SK-N-SH treated with all-trans-retinoic acid at 6 μM for 48 hours (cell line): ENCODE results near the gene ANK3.

ENCODE experiments used
- ATAC-seq: fragments of 200-7000 bp; cut with Tn5 transposase; 3 replicates; pipeline ENCODE4 v1.9.1; 2020; ENCODE audit warnings: mild to moderate bottlenecking, moderate library complexity
- ARNTL ChIP-seq: fragments of 450-650 bp; formaldehyde crosslinking; IDR thresholded peaks from 2 replicates; pipeline ENCODE4 v1.5.0; 2020; ENCODE audit warnings: low read depth, mild to moderate bottlenecking, moderate library complexity, borderline replicate concordance
- BACH2 ChIP-seq: fragments of 250-450 bp; sonication (Bioruptor Pico); IDR thresholded peaks from 2 replicates; pipeline ENCODE4 v1.9.0; 2021; ENCODE audit warnings: mild to moderate bottlenecking, borderline replicate concordance
- CSDC2 ChIP-seq: fragments of 250-450 bp; sonication (Bioruptor Pico); IDR thresholded peaks from 2 replicates; pipeline ENCODE4 v1.5.0; 2020; ENCODE audit warnings: mild to moderate bottlenecking, moderate library complexity
- ESRRG ChIP-seq: fragments of 250-450 bp; sonication (Bioruptor Pico); IDR thresholded peaks from 2 replicates; pipeline ENCODE4 v1.6.1; 2021; ENCODE audit warnings: mild to moderate bottlenecking
- GLIS3 ChIP-seq: fragments of 250-450 bp; sonication (Bioruptor Pico); IDR thresholded peaks from 2 replicates; pipeline ENCODE4 v1.5.0; 2020; ENCODE audit warnings: mild to moderate bottlenecking, moderate library complexity
- ISL1 ChIP-seq: fragments of 250-450 bp; sonication (Bioruptor Pico); IDR thresholded peaks from 2 replicates; pipeline ENCODE4 v2.1.2; 2022; ENCODE audit warnings: mild to moderate bottlenecking, moderate library complexity
- OSR1 ChIP-seq: fragments of 250-450 bp; sonication (Bioruptor Pico); IDR thresholded peaks from 2 replicates; pipeline ENCODE4 v1.8.0; 2022; ENCODE audit warnings: moderate library complexity, mild to moderate bottlenecking, inconsistent platforms
- PPARA ChIP-seq: fragments of 250-450 bp; sonication (Bioruptor Pico); IDR thresholded peaks from 2 replicates; pipeline ENCODE4 v1.5.0; 2020; ENCODE audit warnings: mild to moderate bottlenecking, borderline replicate concordance
- RARB ChIP-seq: fragments of 250-450 bp; sonication (Bioruptor Pico); IDR thresholded peaks from 2 replicates; pipeline ENCODE4 v1.8.0; 2021; ENCODE audit warnings: mild to moderate bottlenecking, moderate library complexity
- SNAI2 ChIP-seq: fragments of 250-450 bp; sonication (Bioruptor Pico); IDR thresholded peaks from 2 replicates; pipeline ENCODE4 v1.5.0; 2020; ENCODE audit warnings: mild to moderate bottlenecking, moderate library complexity
- TCF4 ChIP-seq: fragments of 250-450 bp; sonication (Bioruptor Pico); IDR thresholded peaks from 2 replicates; pipeline ENCODE4 v1.8.0; 2021; ENCODE audit warnings: mild to moderate bottlenecking, moderate library complexity, borderline replicate concordance
- TOX ChIP-seq: fragments of 250-450 bp; sonication (Bioruptor Pico); IDR thresholded peaks from 2 replicates; pipeline ENCODE4 v1.8.0; 2021; ENCODE audit warnings: mild to moderate bottlenecking, moderate library complexity, borderline replicate concordance
- ZC3H10 ChIP-seq: fragments of 250-450 bp; sonication (Bioruptor Pico); IDR thresholded peaks from 2 replicates; pipeline ENCODE4 v1.5.1; 2021; ENCODE audit warnings: mild to moderate bottlenecking, moderate library complexity
- ZFP3 ChIP-seq: fragments of 250-450 bp; sonication (Bioruptor Pico); IDR thresholded peaks from 2 replicates; pipeline ENCODE4 v1.5.0; 2020; ENCODE audit warnings: mild to moderate bottlenecking, moderate library complexity
- ZFP30 ChIP-seq: fragments of 450-650 bp; formaldehyde crosslinking; IDR thresholded peaks from 2 replicates; pipeline ENCODE4 v1.5.0; 2022; ENCODE audit warnings: mild to moderate bottlenecking, moderate library complexity
- ZNF565 ChIP-seq: fragments of 450-650 bp; formaldehyde crosslinking; conservative IDR thresholded peaks from 2 replicates; pipeline ENCODE4 v1.5.0; 2020; ENCODE audit warnings: low read depth, mild to moderate bottlenecking, moderate library complexity
- ZNF70 ChIP-seq: fragments of 450-650 bp; formaldehyde crosslinking; IDR thresholded peaks from 2 replicates; pipeline ENCODE4 v1.5.0; 2020; ENCODE audit warnings: mild to moderate bottlenecking, moderate library complexity
- ZNF8 ChIP-seq: fragments of 450-650 bp; formaldehyde crosslinking; IDR thresholded peaks from 2 replicates; pipeline ENCODE4 v1.5.0; 2020; ENCODE audit warnings: mild to moderate bottlenecking, moderate library complexity
- TF ChIP-seq, protein P1 (sequence below): fragments of 250-450 bp; sonication (Bioruptor Pico); IDR thresholded peaks from 2 replicates; pipeline ENCODE4 v1.5.1; 2020; ENCODE audit warnings: low read depth, mild to moderate bottlenecking, moderate library complexity
- TF ChIP-seq, protein P2 (sequence below): fragments of 250-450 bp; sonication (Bioruptor Pico); IDR thresholded peaks from 2 replicates; pipeline ENCODE4 v1.5.0; 2020; ENCODE audit warnings: mild to moderate bottlenecking, moderate library complexity
- TF ChIP-seq, protein P3 (sequence below): fragments of 250-450 bp; sonication (Bioruptor Pico); IDR thresholded peaks from 2 replicates; pipeline ENCODE4 v1.8.0; 2021; ENCODE audit warnings: low read depth, mild to moderate bottlenecking, moderate library complexity, borderline replicate concordance
- TF ChIP-seq, protein P4 (sequence below): fragments of 250-450 bp; sonication (Bioruptor Pico); IDR thresholded peaks from 2 replicates; pipeline ENCODE4 v1.8.0; 2020; ENCODE audit warnings: mild to moderate bottlenecking, moderate library complexity, borderline replicate concordance

The ANK3 gene

DNA sequence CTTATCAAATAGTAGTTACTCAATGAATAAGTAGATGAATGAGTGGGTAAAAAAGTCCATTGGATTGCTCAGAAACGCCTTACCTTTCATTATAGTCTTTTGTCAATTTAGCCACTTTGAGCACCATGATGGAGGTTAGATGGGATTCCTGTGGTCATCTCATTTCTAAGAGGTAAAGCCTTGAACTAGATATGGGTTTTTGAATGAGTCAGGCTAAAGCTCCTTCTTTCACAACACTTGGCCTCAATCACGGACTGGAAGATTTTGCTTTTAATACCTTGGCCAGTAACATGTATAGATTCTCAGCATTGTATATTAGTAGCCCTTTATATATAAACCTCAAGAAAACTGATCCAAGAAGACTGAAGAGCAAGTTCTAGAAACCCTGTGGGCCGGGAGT is 383.6 kb downstream of the ANK3 start:
- TF ChIP-seq TCF4 (CRISPR knock-in tag) (no peak), ZFP3 (CRISPR knock-in tag) (no peak), ZNF8 (CRISPR knock-in tag) (no peak), ZNF70 (CRISPR knock-in tag) (no peak), SNAI2 (CRISPR knock-in tag) (no peak), ISL1 (no peak), TOX (CRISPR knock-in tag) (no peak), RARB (CRISPR knock-in tag) (no peak), GLIS3 (CRISPR knock-in tag) (no peak)
- TF ChIP-seq, protein P1, sequence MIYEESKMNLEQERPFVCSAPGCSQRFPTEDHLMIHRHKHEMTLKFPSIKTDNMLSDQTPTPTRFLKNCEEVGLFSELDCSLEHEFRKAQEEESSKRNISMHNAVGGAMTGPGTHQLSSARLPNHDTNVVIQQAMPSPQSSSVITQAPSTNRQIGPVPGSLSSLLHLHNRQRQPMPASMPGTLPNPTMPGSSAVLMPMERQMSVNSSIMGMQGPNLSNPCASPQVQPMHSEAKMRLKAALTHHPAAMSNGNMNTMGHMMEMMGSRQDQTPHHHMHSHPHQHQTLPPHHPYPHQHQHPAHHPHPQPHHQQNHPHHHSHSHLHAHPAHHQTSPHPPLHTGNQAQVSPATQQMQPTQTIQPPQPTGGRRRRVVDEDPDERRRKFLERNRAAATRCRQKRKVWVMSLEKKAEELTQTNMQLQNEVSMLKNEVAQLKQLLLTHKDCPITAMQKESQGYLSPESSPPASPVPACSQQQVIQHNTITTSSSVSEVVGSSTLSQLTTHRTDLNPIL (CRISPR knock-in tag), result no peak
- TF ChIP-seq, protein P2, sequence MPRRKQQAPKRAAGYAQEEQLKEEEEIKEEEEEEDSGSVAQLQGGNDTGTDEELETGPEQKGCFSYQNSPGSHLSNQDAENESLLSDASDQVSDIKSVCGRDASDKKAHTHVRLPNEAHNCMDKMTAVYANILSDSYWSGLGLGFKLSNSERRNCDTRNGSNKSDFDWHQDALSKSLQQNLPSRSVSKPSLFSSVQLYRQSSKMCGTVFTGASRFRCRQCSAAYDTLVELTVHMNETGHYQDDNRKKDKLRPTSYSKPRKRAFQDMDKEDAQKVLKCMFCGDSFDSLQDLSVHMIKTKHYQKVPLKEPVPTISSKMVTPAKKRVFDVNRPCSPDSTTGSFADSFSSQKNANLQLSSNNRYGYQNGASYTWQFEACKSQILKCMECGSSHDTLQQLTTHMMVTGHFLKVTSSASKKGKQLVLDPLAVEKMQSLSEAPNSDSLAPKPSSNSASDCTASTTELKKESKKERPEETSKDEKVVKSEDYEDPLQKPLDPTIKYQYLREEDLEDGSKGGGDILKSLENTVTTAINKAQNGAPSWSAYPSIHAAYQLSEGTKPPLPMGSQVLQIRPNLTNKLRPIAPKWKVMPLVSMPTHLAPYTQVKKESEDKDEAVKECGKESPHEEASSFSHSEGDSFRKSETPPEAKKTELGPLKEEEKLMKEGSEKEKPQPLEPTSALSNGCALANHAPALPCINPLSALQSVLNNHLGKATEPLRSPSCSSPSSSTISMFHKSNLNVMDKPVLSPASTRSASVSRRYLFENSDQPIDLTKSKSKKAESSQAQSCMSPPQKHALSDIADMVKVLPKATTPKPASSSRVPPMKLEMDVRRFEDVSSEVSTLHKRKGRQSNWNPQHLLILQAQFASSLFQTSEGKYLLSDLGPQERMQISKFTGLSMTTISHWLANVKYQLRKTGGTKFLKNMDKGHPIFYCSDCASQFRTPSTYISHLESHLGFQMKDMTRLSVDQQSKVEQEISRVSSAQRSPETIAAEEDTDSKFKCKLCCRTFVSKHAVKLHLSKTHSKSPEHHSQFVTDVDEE (CRISPR knock-in tag), result no peak
- ATAC-seq, result no peak

DNA sequence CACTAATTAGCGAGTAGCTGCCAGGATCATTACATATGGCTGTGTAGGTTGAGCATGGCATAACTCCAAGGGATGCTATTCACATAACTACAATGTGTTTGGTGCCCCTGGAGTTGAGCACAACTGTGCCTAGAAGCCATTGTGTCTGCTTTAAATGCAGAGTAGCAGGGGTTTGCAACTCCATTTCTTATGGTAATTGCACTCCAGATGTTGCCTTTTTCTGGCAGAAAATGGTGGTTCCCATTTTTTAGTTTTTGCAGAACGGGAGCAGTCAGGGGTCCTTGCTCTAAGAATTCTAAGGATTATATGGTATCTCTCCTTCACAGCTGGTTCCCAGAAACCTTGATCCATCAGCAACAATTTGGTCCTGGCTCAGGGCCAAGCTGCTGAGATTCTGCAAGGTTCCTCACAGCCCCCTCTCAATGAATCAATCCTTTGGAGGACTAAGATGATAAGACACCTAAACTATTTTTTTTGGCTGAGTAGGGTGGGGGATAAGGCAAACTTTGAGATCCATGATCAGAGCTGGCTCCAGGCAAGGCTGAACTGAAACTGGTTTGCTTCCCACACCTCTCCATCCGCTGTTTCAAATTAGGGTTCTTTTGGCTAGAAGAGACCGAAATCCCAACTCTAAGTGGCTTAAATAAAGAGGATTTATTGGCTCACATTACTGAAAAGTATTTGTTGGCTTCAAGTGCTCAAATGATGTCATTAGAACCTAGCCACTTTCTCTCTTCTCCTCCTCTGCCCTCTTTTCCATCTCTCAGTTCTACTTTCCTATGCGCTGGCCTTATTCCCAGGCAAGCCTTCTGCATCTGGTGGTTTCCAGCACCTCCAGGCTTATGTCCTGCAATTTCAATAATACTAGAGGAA is 385.8 kb downstream of the ANK3 start:
- TF ChIP-seq ZFP30 (CRISPR knock-in tag), result no peak
- TF ChIP-seq ZNF8 (CRISPR knock-in tag), result no peak
- no peak for TF ChIP-seq ZNF70 (CRISPR knock-in tag)
- no peak for TF ChIP-seq CSDC2 (CRISPR knock-in tag)
- TF ChIP-seq ARNTL (CRISPR knock-in tag), result no peak
- TF ChIP-seq ZNF565 (CRISPR knock-in tag), result no peak
- TF ChIP-seq OSR1, result no peak
- TF ChIP-seq, protein P2 (CRISPR knock-in tag), result no peak
- no peak for TF ChIP-seq SNAI2 (CRISPR knock-in tag)
- ATAC-seq, result no peak

DNA sequence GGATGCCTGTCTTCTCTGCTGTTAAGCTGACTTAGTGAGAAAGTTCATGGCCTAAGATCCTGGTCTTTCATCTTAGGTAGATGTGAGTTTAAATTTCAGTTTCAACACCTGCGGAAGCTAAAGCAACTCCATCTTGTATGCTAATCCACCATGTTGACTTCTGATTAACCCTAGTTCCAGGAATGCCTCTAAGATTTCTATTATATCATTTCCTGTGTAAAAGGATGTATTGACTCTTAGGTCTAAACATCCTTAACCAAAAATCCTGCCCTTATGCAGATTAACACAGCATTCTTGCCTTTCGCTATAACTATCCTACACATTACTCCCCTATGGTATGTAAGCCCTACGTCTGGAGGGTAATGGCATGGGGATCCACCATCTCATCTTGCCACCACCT is 388.9 kb downstream of the ANK3 start:
- TF ChIP-seq, protein P3, sequence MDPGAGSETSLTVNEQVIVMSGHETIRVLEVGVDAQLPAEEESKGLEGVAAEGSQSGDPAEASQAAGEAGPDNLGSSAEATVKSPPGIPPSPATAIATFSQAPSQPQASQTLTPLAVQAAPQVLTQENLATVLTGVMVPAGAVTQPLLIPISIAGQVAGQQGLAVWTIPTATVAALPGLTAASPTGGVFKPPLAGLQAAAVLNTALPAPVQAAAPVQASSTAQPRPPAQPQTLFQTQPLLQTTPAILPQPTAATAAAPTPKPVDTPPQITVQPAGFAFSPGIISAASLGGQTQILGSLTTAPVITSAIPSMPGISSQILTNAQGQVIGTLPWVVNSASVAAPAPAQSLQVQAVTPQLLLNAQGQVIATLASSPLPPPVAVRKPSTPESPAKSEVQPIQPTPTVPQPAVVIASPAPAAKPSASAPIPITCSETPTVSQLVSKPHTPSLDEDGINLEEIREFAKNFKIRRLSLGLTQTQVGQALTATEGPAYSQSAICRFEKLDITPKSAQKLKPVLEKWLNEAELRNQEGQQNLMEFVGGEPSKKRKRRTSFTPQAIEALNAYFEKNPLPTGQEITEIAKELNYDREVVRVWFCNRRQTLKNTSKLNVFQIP (CRISPR knock-in tag), result no peak
- TF ChIP-seq GLIS3 (CRISPR knock-in tag), result no peak
- TF ChIP-seq, protein P4, sequence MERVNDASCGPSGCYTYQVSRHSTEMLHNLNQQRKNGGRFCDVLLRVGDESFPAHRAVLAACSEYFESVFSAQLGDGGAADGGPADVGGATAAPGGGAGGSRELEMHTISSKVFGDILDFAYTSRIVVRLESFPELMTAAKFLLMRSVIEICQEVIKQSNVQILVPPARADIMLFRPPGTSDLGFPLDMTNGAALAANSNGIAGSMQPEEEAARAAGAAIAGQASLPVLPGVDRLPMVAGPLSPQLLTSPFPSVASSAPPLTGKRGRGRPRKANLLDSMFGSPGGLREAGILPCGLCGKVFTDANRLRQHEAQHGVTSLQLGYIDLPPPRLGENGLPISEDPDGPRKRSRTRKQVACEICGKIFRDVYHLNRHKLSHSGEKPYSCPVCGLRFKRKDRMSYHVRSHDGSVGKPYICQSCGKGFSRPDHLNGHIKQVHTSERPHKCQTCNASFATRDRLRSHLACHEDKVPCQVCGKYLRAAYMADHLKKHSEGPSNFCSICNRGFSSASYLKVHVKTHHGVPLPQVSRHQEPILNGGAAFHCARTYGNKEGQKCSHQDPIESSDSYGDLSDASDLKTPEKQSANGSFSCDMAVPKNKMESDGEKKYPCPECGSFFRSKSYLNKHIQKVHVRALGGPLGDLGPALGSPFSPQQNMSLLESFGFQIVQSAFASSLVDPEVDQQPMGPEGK (CRISPR knock-in tag), result no peak
- TF ChIP-seq ZNF70 (CRISPR knock-in tag), result no peak
- TF ChIP-seq, protein P1 (CRISPR knock-in tag), result no peak
- no peak for TF ChIP-seq CSDC2 (CRISPR knock-in tag)
- no peak for TF ChIP-seq ZNF565 (CRISPR knock-in tag)
- no peak for TF ChIP-seq ZC3H10 (CRISPR knock-in tag)
- TF ChIP-seq ESRRG (CRISPR knock-in tag), result no peak
- TF ChIP-seq ZFP3 (CRISPR knock-in tag), result no peak
- TF ChIP-seq BACH2 (CRISPR knock-in tag), result no peak
- TF ChIP-seq, protein P2 (CRISPR knock-in tag), result no peak
- TF ChIP-seq OSR1, result no peak
- TF ChIP-seq PPARA, result no peak
- TF ChIP-seq, all 23 proteins: peak for 0
- ATAC-seq, result no peak
